CD4-positive, alpha-beta T cell (primary cell): ENCODE results near the gene PLXDC2. TPM values are rescaled to one million over a fixed set of nuclear protein-coding genes. Genes with fewer than 3 reads are reported as not detected.

ENCODE experiments used
- ATAC-seq: fragments of 200-7000 bp; cut with Tn5 transposase; one replicate; pipeline ENCODE4 v1.10.0; 2022; ENCODE audit warnings: mild to moderate bottlenecking; ENCODE audit not compliant: poor library complexity
- CTCF ChIA-PET: fragments of 350-600 bp; sonication (Branson Sonifier 250); formaldehyde crosslinking; loops from one replicate; lab custom pipeline; 2021; ENCODE audit warnings: antibody characterized with exemption, inconsistent platforms; lab: Charles Lee
- POLR2A ChIA-PET: fragments of 350-600 bp; sonication (Branson Sonifier 250); formaldehyde crosslinking; loops from one replicate; lab custom pipeline; 2021; ENCODE audit warnings: antibody characterized with exemption, inconsistent platforms; lab: Charles Lee
- DNase-seq, 14 experiments: peaks; one replicate each; pipeline ENCODE4 v3.0.0-alpha.2; 2013 to 2020; ENCODE audit warnings: mixed read lengths in 2 of 14
- H3K27ac ChIP-seq, 2 donors: one replicate each; pipeline versions ENCODE4 v1.5.1 to v1.7.0; 2013; ENCODE audit warnings: low read length in 2 of 2, low read depth in 1 of 2, mild to moderate bottlenecking in 1 of 2
- H3K27me3 ChIP-seq, 2 experiments: 1 replicate in 1 of 2; 2 replicates in 1 of 2; pipeline versions ENCODE4 v1.6.1 to v1.7.0; 2013; ENCODE audit warnings: low read length in 2 of 2, control low read depth in 1 of 2, mild to moderate bottlenecking in 1 of 2, moderate library complexity in 1 of 2; ENCODE audit not compliant: insufficient read depth in 2 of 2, control insufficient read depth in 1 of 2
- H3K36me3 ChIP-seq: one replicate; pipeline ENCODE4 v1.6.1; 2013; ENCODE audit warnings: low read length, control low read depth; ENCODE audit not compliant: insufficient read depth
- H3K4me1 ChIP-seq: one replicate; pipeline ENCODE4 v1.6.1; 2013; ENCODE audit warnings: low read length, control low read depth; ENCODE audit not compliant: insufficient read depth
- H3K4me3 ChIP-seq: one replicate; pipeline ENCODE4 v1.5.1; 2013; ENCODE audit warnings: mild to moderate bottlenecking, low read length, moderate library complexity
- H3K9me3 ChIP-seq, 2 experiments: 1 replicate in 1 of 2; 2 replicates in 1 of 2; pipeline versions ENCODE4 v1.6.1 to v1.7.0; 2013; ENCODE audit warnings: low read length in 2 of 2, mild to moderate bottlenecking in 2 of 2, control low read depth in 1 of 2, moderate library complexity in 1 of 2; ENCODE audit not compliant: control insufficient read depth in 1 of 2, insufficient read depth in 1 of 2
- H3K27ac Mint-ChIP-seq: one replicate; pipeline ENCODE4 v1.8.0; 2020; ENCODE audit warnings: mixed read lengths
- H3K27me3 Mint-ChIP-seq: one replicate; pipeline ENCODE4 v1.8.0; 2021; ENCODE audit warnings: mixed read lengths
- H3K36me3 Mint-ChIP-seq: one replicate; pipeline ENCODE4 v1.8.0; 2021; ENCODE audit warnings: low read depth, mixed read lengths
- H3K4me1 Mint-ChIP-seq: one replicate; pipeline ENCODE4 v1.8.0; 2021; ENCODE audit warnings: low read depth, mixed read lengths
- H3K4me3 Mint-ChIP-seq: one replicate; pipeline ENCODE4 v1.8.0; 2020; ENCODE audit warnings: mild to moderate bottlenecking, mixed read lengths
- H3K9me3 Mint-ChIP-seq: one replicate; pipeline ENCODE4 v1.8.0; 2020; ENCODE audit warnings: mixed read lengths
- intact Hi-C, 2 experiments: fragments of 100-400 bp; cut with DNase I in 1 of 2; cut with micrococcal nuclease in 1 of 2; formaldehyde crosslinking; loops; one replicate each; pipeline versions ENCODE4 v1.15.1 to v1.9.0; 2023 to 2025; cut with DNase I, micrococcal nuclease
- total RNA-seq, 174 experiments: library from RNA in 2 of 174; stranded (reverse) in 2 of 174; gene quantifications; one replicate each; pipeline ENCODE4 v1.2.3 and lab custom pipeline; 2021 to 2026
- TF ChIP-seq, protein P1 (sequence below): fragments of 200-600 bp; IDR thresholded peaks from one replicate; pipeline ENCODE4 v1.8.0; 2022; ENCODE audit warnings: antibody characterized with exemption, mild to moderate bottlenecking

PLXDC2 gene
- total RNA-seq, 2 experiments from 2014 or later = 0.41 to 0.61 TPM

DNA sequence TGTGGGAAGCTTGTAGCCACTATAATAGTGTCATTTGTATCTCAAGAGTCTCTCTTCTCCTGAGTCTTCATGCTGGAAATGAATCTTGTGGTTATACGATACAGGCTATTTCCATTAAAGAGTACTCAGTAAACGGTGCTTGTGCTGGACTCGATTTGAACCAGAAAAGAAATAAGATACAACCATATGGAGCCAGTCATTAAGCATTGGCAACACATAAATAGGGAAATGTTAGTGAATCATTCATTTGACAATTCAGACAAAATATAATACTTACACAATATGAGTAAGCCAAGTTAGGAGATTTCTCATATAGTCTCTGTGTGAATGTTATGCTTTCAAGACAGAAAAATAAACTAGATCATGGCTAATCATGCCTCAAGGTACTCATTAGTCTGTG, 356.8 kb downstream of the PLXDC2 start:
- DNase-seq (no peak), ATAC-seq (no peak)
- no peak overlapping the region for H3K4me3 ChIP-seq
- Mint-ChIP-seq H3K4me1 (no peaks in the 10 kb centered on the region), H3K4me3 (no peak overlapping the region), H3K9me3 (no peaks in the 10 kb centered on the region), H3K36me3 (no peaks in the 10 kb centered on the region), H3K27ac (no peak overlapping the region), H3K27me3 (no peaks in the 10 kb centered on the region)
- TF ChIP-seq, protein P1, sequence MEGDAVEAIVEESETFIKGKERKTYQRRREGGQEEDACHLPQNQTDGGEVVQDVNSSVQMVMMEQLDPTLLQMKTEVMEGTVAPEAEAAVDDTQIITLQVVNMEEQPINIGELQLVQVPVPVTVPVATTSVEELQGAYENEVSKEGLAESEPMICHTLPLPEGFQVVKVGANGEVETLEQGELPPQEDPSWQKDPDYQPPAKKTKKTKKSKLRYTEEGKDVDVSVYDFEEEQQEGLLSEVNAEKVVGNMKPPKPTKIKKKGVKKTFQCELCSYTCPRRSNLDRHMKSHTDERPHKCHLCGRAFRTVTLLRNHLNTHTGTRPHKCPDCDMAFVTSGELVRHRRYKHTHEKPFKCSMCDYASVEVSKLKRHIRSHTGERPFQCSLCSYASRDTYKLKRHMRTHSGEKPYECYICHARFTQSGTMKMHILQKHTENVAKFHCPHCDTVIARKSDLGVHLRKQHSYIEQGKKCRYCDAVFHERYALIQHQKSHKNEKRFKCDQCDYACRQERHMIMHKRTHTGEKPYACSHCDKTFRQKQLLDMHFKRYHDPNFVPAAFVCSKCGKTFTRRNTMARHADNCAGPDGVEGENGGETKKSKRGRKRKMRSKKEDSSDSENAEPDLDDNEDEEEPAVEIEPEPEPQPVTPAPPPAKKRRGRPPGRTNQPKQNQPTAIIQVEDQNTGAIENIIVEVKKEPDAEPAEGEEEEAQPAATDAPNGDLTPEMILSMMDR = no peak
- CTCF ChIA-PET = no interaction called here
- POLR2A ChIA-PET = no interaction called here
- H3K9me3 ChIP-seq = peaks cover 0 to 3% of the 10 kb centered on the region in 2 experiments
- intact Hi-C loops = no loop called here
- no peaks in the 10 kb centered on the region for H3K4me1 ChIP-seq
- no peaks in the 10 kb centered on the region for H3K27me3 ChIP-seq
- H3K36me3 ChIP-seq = no peaks in the 10 kb centered on the region
- no peak overlapping the region for H3K27ac ChIP-seq

DNA sequence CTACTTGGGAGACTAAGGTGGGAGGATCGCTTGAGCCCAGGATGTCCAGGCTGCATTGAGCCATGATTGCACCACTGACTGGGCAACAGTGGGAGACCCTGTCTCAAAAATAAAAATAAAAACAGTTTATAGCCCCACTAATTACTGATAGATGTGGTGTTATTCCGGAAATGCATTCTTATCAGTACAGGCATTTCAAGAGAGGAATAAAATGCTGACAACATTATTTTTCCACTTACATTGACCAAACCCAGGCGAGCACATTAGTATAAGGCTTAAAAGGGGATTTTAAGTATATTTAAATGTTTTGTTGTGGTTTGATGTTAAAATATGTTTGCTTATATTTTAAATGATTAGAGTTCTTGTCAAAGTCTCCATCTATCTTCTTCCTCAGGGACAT, 359.5 kb downstream of the PLXDC2 start:
- intact Hi-C loops = no loop called here
- Mint-ChIP-seq H3K4me3 (no peak overlapping the region), H3K27ac (no peak overlapping the region), H3K36me3 (no peaks in the 10 kb centered on the region), H3K9me3 (no peaks in the 10 kb centered on the region), H3K27me3 (no peaks in the 10 kb centered on the region), H3K4me1 (no peaks in the 10 kb centered on the region)
- Histone ChIP-seq H3K36me3 (no peaks in the 10 kb centered on the region), H3K4me1 (no peaks in the 10 kb centered on the region), H3K27me3 (no peaks in the 10 kb centered on the region), H3K27ac (no peak overlapping the region), H3K4me3 (no peak overlapping the region), H3K9me3 (no peaks in the 10 kb centered on the region)
- no peak for ATAC-seq
- ChIA-PET POLR2A (no interaction called here), CTCF (no interaction called here)
- DNase-seq = no peak
- TF ChIP-seq, protein P1 = no peak

DNA sequence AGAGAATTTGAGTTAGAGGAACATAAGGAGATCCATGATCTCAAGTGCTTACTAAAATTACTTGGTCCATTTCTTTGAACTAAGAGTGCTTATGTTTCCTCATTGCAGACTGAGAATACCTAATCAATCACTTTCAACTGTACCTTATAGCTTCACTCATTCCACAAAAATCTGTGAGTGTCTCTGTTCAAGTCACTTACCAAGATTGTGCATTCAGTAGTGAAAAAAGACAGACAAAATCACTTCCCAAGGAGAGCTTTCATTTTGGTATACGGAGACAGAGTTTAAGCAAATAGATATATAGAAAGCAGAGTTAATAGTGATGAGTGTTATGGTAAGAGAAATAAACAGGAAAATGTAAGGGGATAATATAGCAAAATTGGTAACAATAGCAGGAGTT, 364.5 kb downstream of the PLXDC2 start:
- ChIA-PET CTCF (no interaction called here), POLR2A (no interaction called here)
- no peak overlapping the region for H3K4me3 ChIP-seq
- no peak overlapping the region for H3K4me3 Mint-ChIP-seq
- no peak overlapping the region for H3K27ac Mint-ChIP-seq
- no peaks in the 10 kb centered on the region for H3K4me1 ChIP-seq
- no peaks in the 10 kb centered on the region for H3K36me3 Mint-ChIP-seq
- TF ChIP-seq, protein P1 = no peak
- H3K27me3 ChIP-seq = no peaks in the 10 kb centered on the region
- H3K4me1 Mint-ChIP-seq = no peaks in the 10 kb centered on the region
- no peak overlapping the region for H3K27ac ChIP-seq
- intact Hi-C loops = no loop called here
- H3K9me3 Mint-ChIP-seq = peaks cover 5% of the 10 kb centered on the region
- no peaks in the 10 kb centered on the region for H3K9me3 ChIP-seq
- DNase-seq (no peak), ATAC-seq (no peak)
- no peaks in the 10 kb centered on the region for H3K27me3 Mint-ChIP-seq
- H3K36me3 ChIP-seq = no peaks in the 10 kb centered on the region
